H9 (cell line): ENCODE results near the gene IQSEC1. TPM values are rescaled to one million over a fixed set of nuclear protein-coding genes. Genes with fewer than 3 reads are reported as not detected.
A peak's percentile ranks its signal among the peaks of the same experiment; 100 is the strongest.

ENCODE experiments used
- DNase-seq: peaks from one replicate; pipeline ENCODE4 v3.0.0-alpha.2; 2017
- H2AFZ ChIP-seq: one replicate; pipeline ENCODE4 v1.6.1; 2013; ENCODE audit warnings: mild to moderate bottlenecking, low read length, control low read depth, moderate library complexity
- H2AK5ac ChIP-seq: 2 replicates; pipeline ENCODE4 v1.6.1; 2013; ENCODE audit warnings: low read length, control low read depth, mixed read lengths; ENCODE audit not compliant: insufficient read length
- H2BK120ac ChIP-seq: one replicate; pipeline ENCODE4 v1.6.1; 2013; ENCODE audit warnings: low read depth, mild to moderate bottlenecking, low read length, control low read depth, inconsistent platforms; ENCODE audit not compliant: poor library complexity, severe bottlenecking
- H2BK12ac ChIP-seq: 2 replicates; pipeline ENCODE4 v1.6.1; 2013; ENCODE audit warnings: low read length, control low read depth, mixed read lengths, low read depth; ENCODE audit not compliant: insufficient read length
- H2BK15ac ChIP-seq: 2 replicates; pipeline ENCODE4 v1.6.1; 2013; ENCODE audit warnings: low read depth, low read length, control low read depth
- H2BK20ac ChIP-seq: one replicate; pipeline ENCODE4 v1.6.1; 2013; ENCODE audit warnings: low read depth, mild to moderate bottlenecking, low read length, control low read depth, inconsistent platforms; ENCODE audit not compliant: poor library complexity, severe bottlenecking
- H2BK5ac ChIP-seq: 2 replicates; pipeline ENCODE4 v1.6.1; 2013; ENCODE audit warnings: low read length, control low read depth, mixed read lengths; ENCODE audit not compliant: insufficient read length
- H3K14ac ChIP-seq: 2 replicates; pipeline ENCODE4 v1.6.1; 2013; ENCODE audit warnings: low read length, control low read depth; ENCODE audit not compliant: insufficient read depth
- H3K18ac ChIP-seq: 2 replicates; pipeline ENCODE4 v1.6.1; 2013; ENCODE audit warnings: low read depth, mild to moderate bottlenecking, mixed read lengths, low read length, control low read depth; ENCODE audit not compliant: insufficient read length
- H3K23ac ChIP-seq: 2 replicates; pipeline ENCODE4 v1.6.1; 2013; ENCODE audit warnings: low read length, control low read depth, mixed read lengths, low read depth; ENCODE audit not compliant: insufficient read length
- H3K23me2 ChIP-seq: 2 replicates; pipeline ENCODE4 v1.6.1; 2013; ENCODE audit warnings: low read depth, mild to moderate bottlenecking, mixed read lengths, low read length, control low read depth; ENCODE audit not compliant: insufficient read length, poor library complexity, severe bottlenecking
- H3K27ac ChIP-seq: 2 replicates; pipeline ENCODE4 v1.5.1; 2013; ENCODE audit warnings: low read length, control low read depth, mixed read lengths, low read depth; ENCODE audit not compliant: insufficient read length
- H3K27me3 ChIP-seq: 2 replicates; pipeline ENCODE4 v1.6.1; 2013; ENCODE audit warnings: low read length, control low read depth, inconsistent platforms; ENCODE audit not compliant: insufficient read depth
- H3K4ac ChIP-seq: 2 replicates; pipeline ENCODE4 v1.6.1; 2013; ENCODE audit warnings: low read depth, mild to moderate bottlenecking, control low read depth, inconsistent platforms, low read length, moderate library complexity
- H3K4me1 ChIP-seq: 2 replicates; pipeline ENCODE4 v1.6.1; 2013; ENCODE audit warnings: low read length, control low read depth, inconsistent platforms; ENCODE audit not compliant: insufficient read depth
- H3K4me2 ChIP-seq: 2 replicates; pipeline ENCODE4 v1.6.1; 2013; ENCODE audit warnings: low read length, control low read depth, mixed read lengths; ENCODE audit not compliant: insufficient read length, insufficient read depth
- H3K56ac ChIP-seq: 2 replicates; pipeline ENCODE4 v1.6.1; 2013; ENCODE audit warnings: low read depth, mild to moderate bottlenecking, mixed read lengths, low read length, control low read depth; ENCODE audit not compliant: insufficient read length
- H3K79me1 ChIP-seq: 2 replicates; pipeline ENCODE4 v1.6.1; 2013; ENCODE audit warnings: low read depth, mild to moderate bottlenecking, moderate library complexity, low read length, control low read depth, inconsistent platforms; ENCODE audit not compliant: insufficient read depth, poor library complexity, severe bottlenecking
- H3K79me2 ChIP-seq: 2 replicates; pipeline ENCODE4 v1.6.1; 2013; ENCODE audit warnings: low read length, control low read depth, inconsistent platforms; ENCODE audit not compliant: insufficient read depth
- H3K9ac ChIP-seq: 2 replicates; pipeline ENCODE4 v1.6.1; 2013; ENCODE audit warnings: low read length, control low read depth, mixed read lengths; ENCODE audit not compliant: insufficient read length; ENCODE audit errors: extremely low read depth
- H3K9me3 ChIP-seq: one replicate; pipeline ENCODE4 v1.6.1; 2013; ENCODE audit warnings: low read depth, low read length, inconsistent platforms; ENCODE audit not compliant: control insufficient read depth
- H3T11ph ChIP-seq: one replicate; pipeline ENCODE4 v1.6.1; 2013; ENCODE audit warnings: mild to moderate bottlenecking, low read length, control low read depth, inconsistent platforms
- H4K20me1 ChIP-seq: one replicate; pipeline ENCODE4 v1.6.1; 2013; ENCODE audit not compliant: control insufficient read depth, insufficient read length, insufficient read depth
- H4K5ac ChIP-seq: 2 replicates; pipeline ENCODE4 v1.6.1; 2013; ENCODE audit warnings: low read depth, mild to moderate bottlenecking, mixed read lengths, low read length, control low read depth; ENCODE audit not compliant: insufficient read length
- H4K8ac ChIP-seq: replicated peaks from 2 replicates; pipeline ENCODE4 v1.6.1; 2013; ENCODE audit warnings: low read length, control low read depth, mixed read lengths, low read depth; ENCODE audit not compliant: insufficient read length
- H4K91ac ChIP-seq: 2 replicates; pipeline ENCODE4 v1.6.1; 2013; ENCODE audit warnings: low read depth, mild to moderate bottlenecking, moderate library complexity, mixed read lengths, low read length, control low read depth; ENCODE audit not compliant: insufficient read length
- H3K27ac Mint-ChIP-seq, 3 experiments: 2 replicates in 2 of 3; 3 replicates in 1 of 3; pipeline ENCODE4 v1.8.0; 2020 to 2021; ENCODE audit warnings: mixed read lengths in 3 of 3, mild to moderate bottlenecking in 1 of 3, moderate library complexity in 1 of 3
- H3K27me3 Mint-ChIP-seq: 2 replicates; pipeline ENCODE4 v1.8.0; 2021; ENCODE audit warnings: low read depth, mild to moderate bottlenecking, moderate library complexity, mixed read lengths
- H3K36me3 Mint-ChIP-seq, 3 experiments: 2 replicates in 2 of 3; 3 replicates in 1 of 3; pipeline ENCODE4 v1.8.0; 2020 to 2021; ENCODE audit warnings: low read depth in 3 of 3, mixed read lengths in 3 of 3; ENCODE audit not compliant: insufficient read depth in 1 of 3
- H3K4me1 Mint-ChIP-seq, 2 experiments: 2 replicates each; pipeline ENCODE4 v1.8.0; 2020; ENCODE audit warnings: mixed read lengths in 2 of 2
- H3K4me3 Mint-ChIP-seq, 2 experiments: 2 replicates in 1 of 2; 3 replicates in 1 of 2; pipeline ENCODE4 v1.8.0; 2020 to 2021; ENCODE audit warnings: mild to moderate bottlenecking in 2 of 2, mixed read lengths in 2 of 2, moderate library complexity in 1 of 2
- H3K9me3 Mint-ChIP-seq, 2 experiments: 2 replicates in 1 of 2; 3 replicates in 1 of 2; pipeline ENCODE4 v1.8.0; 2020; ENCODE audit warnings: mild to moderate bottlenecking in 2 of 2, mixed read lengths in 2 of 2, moderate library complexity in 1 of 2
- CTCF ChIP-seq: fragments of 200-600 bp; sonication (generic); conservative IDR thresholded peaks from 3 replicates; pipeline ENCODE4 v1.8.0; 2021; ENCODE audit warnings: antibody characterized with exemption, mild to moderate bottlenecking
- whole genome bisulfite sequencing: extraction: QIAGEN DNeasy Blood & Tissue Kit; methylation state at CpG from one replicate; pipeline ENCODE4 v1.1.7; 2013; ENCODE audit warnings: missing lambda C conversion rate, low lambda C conversion rate, mixed read lengths; ENCODE audit not compliant: insufficient read length; ENCODE audit errors: extremely low coverage; 5-methylcytosine and 5-hydroxymethylcytosine counted together
- total RNA-seq: library from RNA; stranded (reverse); gene quantifications from 2 replicates; pipeline ENCODE4 v1.2.1, GENCODE V29; 2021

Gene IQSEC1
- total RNA-seq, 1 experiment from 2014 or later, result 19.1 TPM

- Mint-ChIP-seq H3K9me3 (no peaks in the 10 kb centered on the region), H3K36me3 (no peaks in the 10 kb centered on the region), H3K4me1 (peaks cover 5 to 16% of the 10 kb centered on the region in 2 experiments; a peak in 3 of 4 replicates), H3K4me3 (no peak overlapping the region), H3K27me3 (no peaks in the 10 kb centered on the region; the same call in 1 of the 2 replicates), H3K27ac (peak overlapping the region in 1 of 3 experiments; percentile 15; a peak in 2 of 7 replicates)
- Histone ChIP-seq H2AK5ac (no peak overlapping the region), H3K9me3 (no peaks in the 10 kb centered on the region), H3K4me1 (no peaks in the 10 kb centered on the region), H3K79me2 (no peaks in the 10 kb centered on the region), H3K56ac (no peak overlapping the region), H3K23ac (no peak overlapping the region), H2BK12ac (no peak overlapping the region), H3K27me3 (no peaks in the 10 kb centered on the region), H3K14ac (no peak overlapping the region; the same call in 1 of the 2 replicates), H3K23me2 (no peaks in the 10 kb centered on the region), H3K18ac (no peak overlapping the region), H3K4ac (no peak overlapping the region), H2BK5ac (no peak overlapping the region), H3T11ph (no peak overlapping the region), H4K5ac (no peak overlapping the region), H2AFZ (no peak overlapping the region), H2BK20ac (no peak overlapping the region), H3K9ac (no peak overlapping the region), H4K91ac (no peak overlapping the region), H4K20me1 (no peaks in the 10 kb centered on the region), H2BK120ac (no peak overlapping the region), H3K79me1 (no peaks in the 10 kb centered on the region), H4K8ac (no peak overlapping the region), H3K4me2 (no peak overlapping the region), H2BK15ac (no peak overlapping the region), H3K27ac (no peak overlapping the region)
- no peak for DNase-seq
- no CpG with 5 or more reads among the region's 27 CpGs for WGBS
- TF ChIP-seq CTCF, result no peak
Measured at GRCh38 chr3:13113346-13114330, 40.4 kb upstream of the IQSEC1 start.
